ENCODE results near the gene SART1.

The SART1 gene

GRCh38 chr11:65961267-65962140, at the start of gene SART1:
SART1 (plus strand) TSS chr11:65961734; CDS start chr11:65961781, 47 bp downstream.
- in situ Hi-C loops (cut with MboI; ENCODE audit: low sequenced_read_pairs, unreplicated experiment): no loop called here
- DNase-seq (ENCODE audit: low spot score): peak; percentile 100
- no peak for TF ChIP-seq CTCF (IDR thresholded peaks at IDR 0.05; ENCODE audit: borderline replicate concordance, control extremely low read depth, extremely low read depth, insufficient read depth, missing control alignments)

DNA sequence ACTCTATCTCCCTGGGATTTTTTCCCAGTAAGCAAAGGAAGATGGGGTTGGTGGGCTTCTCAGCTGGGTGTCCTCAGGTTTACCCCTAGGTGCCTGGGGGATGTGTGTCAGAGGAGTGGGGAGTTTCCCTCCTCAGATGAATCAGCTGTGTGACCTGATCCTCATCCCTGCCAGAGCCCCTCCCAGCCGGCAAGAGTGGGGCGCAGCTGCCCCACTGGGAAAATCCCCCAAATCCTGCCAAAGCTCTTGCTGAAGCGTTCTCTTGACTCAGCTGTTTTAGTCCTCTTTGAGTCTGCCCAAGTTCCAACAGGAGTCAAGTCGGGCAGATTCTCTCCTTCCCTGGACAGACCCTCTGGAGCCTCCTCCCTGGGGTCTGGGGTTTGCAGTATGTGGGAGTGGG, 48.7 kb upstream of the SART1 start:
- DNase-seq (ENCODE audit: low spot score): no peak
- no peak for TF ChIP-seq CTCF (IDR thresholded peaks at IDR 0.05; ENCODE audit: borderline replicate concordance, control extremely low read depth, extremely low read depth, insufficient read depth, missing control alignments)
- in situ Hi-C loops (cut with MboI; ENCODE audit: low sequenced_read_pairs, unreplicated experiment): no loop called here

DNA sequence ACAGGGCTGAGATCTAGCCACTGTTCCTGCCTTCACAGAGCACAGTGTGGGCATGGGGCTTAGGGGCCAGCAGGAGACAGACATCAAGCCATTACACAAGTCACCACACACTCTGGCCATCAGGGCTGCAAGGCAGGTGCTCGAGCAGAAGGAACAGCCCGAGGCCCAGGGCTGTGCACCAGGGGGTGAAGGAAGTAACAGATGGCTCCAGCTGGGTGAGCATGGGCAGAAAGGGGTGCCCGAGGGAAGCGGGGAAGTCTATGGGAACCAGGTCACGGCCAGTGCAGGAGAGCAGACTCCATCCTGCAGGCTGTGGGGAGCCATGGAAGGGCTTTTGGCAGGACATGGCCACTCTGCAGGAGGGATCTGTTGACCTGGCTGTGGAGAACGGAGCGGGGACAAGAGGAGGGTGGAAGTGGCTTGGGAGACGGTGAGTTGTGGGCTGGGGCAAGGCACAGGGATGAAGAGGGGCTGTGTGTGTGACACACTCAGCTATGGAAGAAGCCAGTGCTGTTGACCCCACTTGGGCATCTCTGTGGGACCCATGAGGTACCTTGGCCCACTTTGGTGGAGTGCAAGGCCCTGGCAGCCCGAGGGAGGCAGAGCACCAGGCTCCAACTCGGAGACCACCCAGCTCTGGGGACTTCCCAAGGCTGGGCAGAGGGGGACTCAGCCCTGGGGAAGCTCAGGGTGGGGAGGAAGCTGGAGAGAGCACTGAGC, 46.3 kb upstream of the SART1 start:
- DNase-seq (ENCODE audit: low spot score): no peak
- in situ Hi-C loops (cut with MboI; ENCODE audit: low sequenced_read_pairs, unreplicated experiment): no loop called here
- no peak for TF ChIP-seq CTCF (IDR thresholded peaks at IDR 0.05; ENCODE audit: borderline replicate concordance, control extremely low read depth, extremely low read depth, insufficient read depth, missing control alignments)

DNA sequence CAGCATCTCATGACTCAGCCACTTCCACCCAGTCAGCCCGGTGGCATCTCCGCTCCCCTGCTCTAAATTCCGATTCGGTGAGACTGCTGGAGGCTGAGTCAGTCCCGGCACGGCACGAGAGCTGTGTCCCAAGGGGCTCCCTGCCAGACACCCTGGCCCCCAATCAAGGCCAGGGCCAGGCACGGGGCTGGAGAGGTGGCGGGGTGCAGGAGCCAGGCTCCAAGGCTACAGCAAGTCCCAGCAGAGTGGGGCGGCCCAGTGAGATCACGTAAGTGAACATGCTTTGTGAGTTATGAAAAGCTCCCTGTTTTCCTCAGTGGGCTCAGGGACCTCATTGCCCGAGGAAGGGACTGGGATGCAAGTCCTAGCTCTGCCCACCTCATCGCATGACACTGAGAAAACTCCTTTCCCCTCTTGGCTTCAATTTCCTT, 45.7 kb upstream of the SART1 start:
- in situ Hi-C loops (cut with MboI; ENCODE audit: low sequenced_read_pairs, unreplicated experiment): no loop called here
- TF ChIP-seq CTCF (IDR thresholded peaks at IDR 0.05; ENCODE audit: borderline replicate concordance, control extremely low read depth, extremely low read depth, insufficient read depth, missing control alignments): no peak
- DNase-seq (ENCODE audit: low spot score): no peak

DNA sequence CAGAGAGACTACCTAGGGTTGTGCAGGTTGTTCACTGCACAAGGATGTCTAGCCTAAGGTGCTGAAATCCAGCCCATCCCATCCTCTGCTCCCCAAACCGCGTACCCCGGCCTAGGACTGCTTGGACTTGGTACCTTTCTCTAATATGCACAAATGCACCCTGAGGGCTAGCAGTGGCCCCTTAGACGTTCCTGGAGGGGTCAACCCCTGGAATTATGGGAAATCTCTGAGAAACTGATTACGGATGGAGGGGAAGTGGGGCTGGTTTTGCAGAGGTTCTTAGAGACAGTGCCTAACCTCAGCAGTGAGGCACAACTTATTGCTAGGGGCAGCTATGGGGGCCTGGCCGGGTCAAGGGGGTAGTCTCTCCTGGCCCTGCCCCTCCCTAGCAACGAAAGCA, 45.1 kb upstream of the SART1 start:
- in situ Hi-C loops (cut with MboI; ENCODE audit: low sequenced_read_pairs, unreplicated experiment): no loop called here
- no peak for DNase-seq (ENCODE audit: low spot score)

GRCh38 chr11:65917077-65917433, 44.5 kb upstream of the SART1 start:
- in situ Hi-C loops (cut with MboI; ENCODE audit: low sequenced_read_pairs, unreplicated experiment): no loop called here
- TF ChIP-seq CTCF (IDR thresholded peaks at IDR 0.05; ENCODE audit: borderline replicate concordance, control extremely low read depth, extremely low read depth, insufficient read depth, missing control alignments): no peak

More for the DNA sequence above, 45.1 kb upstream of the SART1 start:
- TF ChIP-seq CTCF (IDR thresholded peaks at IDR 0.05; ENCODE audit: borderline replicate concordance, control extremely low read depth, extremely low read depth, insufficient read depth, missing control alignments): no peak

More at GRCh38 chr11:65917077-65917433, 44.5 kb upstream of the SART1 start:
- DNase-seq (ENCODE audit: low spot score): no peak
